Measurements from ENCODE around the gene UGT1A8. TPM values are rescaled to one million over a fixed set of nuclear protein-coding genes. Genes with fewer than 3 reads are reported as not detected.

UGT1A8 gene
- total RNA-seq, 1 donor from 2014 or later = not detected

DNA sequence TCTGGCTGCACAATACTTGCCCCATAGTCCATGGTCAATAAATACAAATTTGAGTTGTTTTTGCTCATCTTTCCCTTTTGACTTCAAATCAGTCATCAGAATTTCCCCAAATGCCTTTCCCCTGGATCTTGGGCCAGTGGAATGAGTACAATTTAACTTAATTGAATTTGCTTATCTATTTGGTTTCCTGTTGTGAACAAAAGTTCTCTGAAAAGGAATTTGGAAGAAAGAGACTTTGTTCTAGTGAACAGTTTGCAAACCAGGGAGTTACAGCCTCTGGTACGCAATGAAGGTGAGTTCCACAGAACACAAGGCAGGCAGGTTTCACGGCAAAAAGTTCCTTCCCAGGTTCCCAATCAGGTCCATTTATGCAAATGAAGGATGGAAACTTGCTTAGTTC, 141.4 kb downstream of the UGT1A8 start:
- Histone ChIP-seq H3K9me3 (no peaks in the 10 kb centered on the region), H3K4me3 (no peak overlapping the region), H3K27ac (no peak overlapping the region), H3K4me1 (no peaks in the 10 kb centered on the region), H3K27me3 (no peaks in the 10 kb centered on the region), H3K36me3 (no peaks in the 10 kb centered on the region)
- TF ChIP-seq, protein P1, sequence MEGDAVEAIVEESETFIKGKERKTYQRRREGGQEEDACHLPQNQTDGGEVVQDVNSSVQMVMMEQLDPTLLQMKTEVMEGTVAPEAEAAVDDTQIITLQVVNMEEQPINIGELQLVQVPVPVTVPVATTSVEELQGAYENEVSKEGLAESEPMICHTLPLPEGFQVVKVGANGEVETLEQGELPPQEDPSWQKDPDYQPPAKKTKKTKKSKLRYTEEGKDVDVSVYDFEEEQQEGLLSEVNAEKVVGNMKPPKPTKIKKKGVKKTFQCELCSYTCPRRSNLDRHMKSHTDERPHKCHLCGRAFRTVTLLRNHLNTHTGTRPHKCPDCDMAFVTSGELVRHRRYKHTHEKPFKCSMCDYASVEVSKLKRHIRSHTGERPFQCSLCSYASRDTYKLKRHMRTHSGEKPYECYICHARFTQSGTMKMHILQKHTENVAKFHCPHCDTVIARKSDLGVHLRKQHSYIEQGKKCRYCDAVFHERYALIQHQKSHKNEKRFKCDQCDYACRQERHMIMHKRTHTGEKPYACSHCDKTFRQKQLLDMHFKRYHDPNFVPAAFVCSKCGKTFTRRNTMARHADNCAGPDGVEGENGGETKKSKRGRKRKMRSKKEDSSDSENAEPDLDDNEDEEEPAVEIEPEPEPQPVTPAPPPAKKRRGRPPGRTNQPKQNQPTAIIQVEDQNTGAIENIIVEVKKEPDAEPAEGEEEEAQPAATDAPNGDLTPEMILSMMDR (IDR thresholded peaks at IDR 0.05) = no peak
- no peak for TF ChIP-seq POLR2A (IDR thresholded peaks at IDR 0.05)
- TF ChIP-seq POLR2AphosphoS5 (IDR thresholded peaks at IDR 0.05; ENCODE audit: insufficient read depth in 1 of 2, low read depth in 1 of 2) = no peak
- no peak for DNase-seq (ENCODE audit: extremely low spot score in 2 of 2)
- intact Hi-C loops (cut with DNase I) = no loop called here

DNA sequence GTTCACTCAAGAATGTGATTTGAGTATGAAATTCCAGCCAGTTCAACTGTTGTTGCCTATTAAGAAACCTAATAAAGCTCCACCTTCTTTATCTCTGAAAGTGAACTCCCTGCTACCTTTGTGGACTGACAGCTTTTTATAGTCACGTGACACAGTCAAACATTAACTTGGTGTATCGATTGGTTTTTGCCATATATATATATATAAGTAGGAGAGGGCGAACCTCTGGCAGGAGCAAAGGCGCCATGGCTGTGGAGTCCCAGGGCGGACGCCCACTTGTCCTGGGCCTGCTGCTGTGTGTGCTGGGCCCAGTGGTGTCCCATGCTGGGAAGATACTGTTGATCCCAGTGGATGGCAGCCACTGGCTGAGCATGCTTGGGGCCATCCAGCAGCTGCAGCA, 142.6 kb downstream of the UGT1A8 start, which contains the start of gene UGT1A1:
UGT1A1 (plus strand) TSS at position 228 of the 400 bp plus-strand sequence; CDS start at position 246, 18 bp downstream.
- no peak for TF ChIP-seq POLR2AphosphoS5 (IDR thresholded peaks at IDR 0.05; ENCODE audit: insufficient read depth in 1 of 2, low read depth in 1 of 2)
- TF ChIP-seq, protein P1 (IDR thresholded peaks at IDR 0.05) = no peak
- no peak for TF ChIP-seq POLR2A (IDR thresholded peaks at IDR 0.05)
- no peak for DNase-seq (ENCODE audit: extremely low spot score in 2 of 2)
- intact Hi-C loops (cut with DNase I) = no loop called here
- Histone ChIP-seq H3K27ac (no peak within 1 kb of the TSS), H3K4me3 (no peak within 1 kb of the TSS), H3K36me3 (no peaks in the 10 kb centered on the region), H3K27me3 (no peaks in the 10 kb centered on the region), H3K4me1 (no peaks in the 10 kb centered on the region), H3K9me3 (no peaks in the 10 kb centered on the region)

GRCh38 chr2:233761040-233761769, 143.8 kb downstream of the UGT1A8 start:
- Histone ChIP-seq H3K9me3 (no peaks in the 10 kb centered on the region), H3K4me3 (no peak overlapping the region), H3K36me3 (no peaks in the 10 kb centered on the region), H3K4me1 (no peaks in the 10 kb centered on the region), H3K27ac (no peak overlapping the region), H3K27me3 (no peaks in the 10 kb centered on the region)
- DNase-seq (ENCODE audit: extremely low spot score in 2 of 2) = no peak
- intact Hi-C loops (cut with DNase I) = no loop called here
- TF ChIP-seq, protein P1 (IDR thresholded peaks at IDR 0.05) = no peak
- TF ChIP-seq POLR2A (IDR thresholded peaks at IDR 0.05) (no peak), POLR2AphosphoS5 (IDR thresholded peaks at IDR 0.05; ENCODE audit: insufficient read depth in 1 of 2, low read depth in 1 of 2) (no peak)

- Histone ChIP-seq H3K9me3 (no peaks in the 10 kb centered on the region), H3K27ac (no peak overlapping the region), H3K4me3 (no peak overlapping the region), H3K36me3 (no peaks in the 10 kb centered on the region), H3K4me1 (no peaks in the 10 kb centered on the region), H3K27me3 (no peaks in the 10 kb centered on the region)
- DNase-seq (ENCODE audit: extremely low spot score in 2 of 2) = no peak
- no peak for TF ChIP-seq POLR2A (IDR thresholded peaks at IDR 0.05)
- no peak for TF ChIP-seq POLR2AphosphoS5 (IDR thresholded peaks at IDR 0.05; ENCODE audit: insufficient read depth in 1 of 2, low read depth in 1 of 2)
- TF ChIP-seq, protein P1 (IDR thresholded peaks at IDR 0.05) = no peak
- intact Hi-C loops (cut with DNase I) = no loop called here
These were observed 146.8 kb downstream of the UGT1A8 start for GRCh38 chr2:233764264-233764663.

DNA sequence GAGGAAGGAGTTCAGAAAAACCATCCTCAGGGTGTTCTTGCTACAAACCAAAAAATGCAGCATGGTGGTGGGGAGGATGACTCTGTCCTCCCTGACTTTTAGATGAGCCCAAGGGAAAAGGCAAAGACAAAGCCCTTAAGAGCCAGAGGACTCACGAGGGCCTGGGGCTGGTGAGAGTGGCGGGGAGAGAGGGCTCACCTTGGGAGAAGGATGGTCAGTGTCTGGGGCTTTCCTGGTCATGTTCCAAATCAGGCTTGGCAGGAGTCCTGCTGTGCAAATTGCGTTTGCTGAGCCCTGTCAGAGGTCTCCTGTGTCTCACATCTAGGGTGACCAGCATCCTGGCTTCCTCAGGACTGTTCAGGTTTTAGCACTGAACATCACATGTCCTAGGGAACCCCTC, 147.3 kb downstream of the UGT1A8 start:
- H3K36me3 ChIP-seq = no peaks in the 10 kb centered on the region
- no peaks in the 10 kb centered on the region for H3K4me1 ChIP-seq
- intact Hi-C loops (cut with DNase I) = no loop called here
- H3K4me3 ChIP-seq = no peak overlapping the region
- no peak overlapping the region for H3K27ac ChIP-seq
- H3K9me3 ChIP-seq = no peaks in the 10 kb centered on the region
- H3K27me3 ChIP-seq = no peaks in the 10 kb centered on the region
- no peak for DNase-seq (ENCODE audit: extremely low spot score in 2 of 2)
- TF ChIP-seq POLR2AphosphoS5 (IDR thresholded peaks at IDR 0.05; ENCODE audit: insufficient read depth in 1 of 2, low read depth in 1 of 2) (no peak), POLR2A (IDR thresholded peaks at IDR 0.05) (no peak)

All from vagina (tissue), 2 donors.